ENCODE measurements around the gene PIGU. TPM values are rescaled to one million over a fixed set of nuclear protein-coding genes. Genes with fewer than 3 reads are reported as not detected.
"Not testable (repeated sequence)": the region's sequence is repeated elsewhere in the genome, so short reads cannot be mapped to it uniquely, and the experiment has no call there.

PIGU gene
- total and polyA plus RNA-seq, 2 donors (not counting 3 experiments of a cell fraction or from before 2014, with no cell fraction given): 20.3 to 81.8 TPM

DNA sequence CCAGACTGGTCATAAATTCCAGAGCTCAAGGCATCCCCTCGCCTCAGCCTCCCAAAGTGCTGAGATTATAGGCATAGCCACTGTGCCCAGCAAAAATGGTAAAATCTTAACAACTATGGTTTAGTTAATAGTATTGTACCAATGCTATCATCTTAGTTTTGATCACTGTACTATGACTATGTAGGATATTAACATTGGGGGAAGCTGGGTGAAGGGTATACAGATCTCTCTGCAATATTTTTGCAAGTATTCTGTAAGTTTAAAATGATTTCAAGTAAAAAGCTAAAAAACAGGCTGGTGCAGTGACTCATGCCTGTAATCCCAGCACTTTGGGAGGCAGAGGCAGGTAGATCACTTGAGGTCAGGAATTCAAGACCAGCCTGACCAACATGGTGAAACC lies 7.8 kb downstream of the PIGU start:
- dilution Hi-C loops (cut with MboI; ENCODE audit: extremely low pct_ligation_motif_present, low sequenced_read_pairs): no loop called here
- no peak for FAIRE-seq
- POLR2A ChIA-PET: interaction anchor here (0.6 kb wide), 1 partner anchor 1100 kb away, joined by 7 read pairs; no protein-coding TSS in a partner anchor

DNA sequence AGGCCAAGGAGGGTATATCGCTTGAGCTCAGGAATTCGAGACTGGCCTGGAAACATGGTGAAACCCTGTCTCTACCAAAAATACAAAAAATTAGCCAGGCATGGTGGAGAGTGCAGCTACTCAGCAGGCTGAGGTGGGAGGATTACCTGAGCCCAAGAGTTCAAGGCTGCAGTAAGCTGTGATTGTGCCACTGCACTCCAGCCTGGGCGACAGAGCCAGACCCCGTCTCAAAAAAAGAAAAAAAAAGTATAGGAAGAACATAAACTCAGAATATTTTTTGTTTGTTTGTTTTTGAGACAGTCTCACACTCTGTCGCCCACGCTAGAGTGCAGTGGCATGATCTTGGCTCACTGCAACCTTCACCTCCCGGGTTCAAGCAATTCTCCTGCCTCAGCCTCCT lies 12.1 kb downstream of the PIGU start:
- H4K20me1 ChIP-seq (replicated peaks; ENCODE audit: control insufficient read depth, extremely low read depth, insufficient read depth, low read length); BruUV-seq (replicated peaks); intact Hi-C loops (cut with micrococcal nuclease); dilution Hi-C loops (cut with MboI; ENCODE audit: extremely low pct_ligation_motif_present, low sequenced_read_pairs); H3K4me3 ChIP-seq (replicated peaks in 1 of 3; ENCODE audit: insufficient read depth in 1 of 3, low read depth in 1 of 3, low read length in 3 of 3); H3K79me2 ChIP-seq (ENCODE audit: control insufficient read depth, insufficient read depth, low read length); H3K4me1 ChIP-seq (ENCODE audit: control insufficient read depth, extremely low read depth, insufficient read depth, low read length); H3K9me1 ChIP-seq (replicated peaks; ENCODE audit: control insufficient read depth, extremely low read depth, insufficient read depth, low read length); H3K36me3 ChIP-seq (ENCODE audit: control insufficient read depth in 2 of 2, extremely low read depth in 1 of 2, insufficient read depth in 2 of 2, low read length in 2 of 2); H3K4me2 ChIP-seq (ENCODE audit: insufficient read depth, low read length); H3K9me3 ChIP-seq (replicated peaks; ENCODE audit: control insufficient read depth, insufficient read depth, low read length); POLR2A ChIA-PET; H3K9ac ChIP-seq (replicated peaks; ENCODE audit: extremely low read depth, insufficient read depth, low read length); FAIRE-seq; H3K27ac ChIP-seq (ENCODE audit: insufficient read depth, low read depth, low read length); H3K27me3 ChIP-seq (ENCODE audit: control insufficient read depth in 2 of 2, insufficient read depth in 2 of 2, low read length in 2 of 2); DNase-seq (ENCODE audit: low read depth, low spot score); H2AFZ ChIP-seq (ENCODE audit: low read depth, low read length): not testable (repeated sequence)
- CTCF ChIA-PET: interaction anchor here (1.0 to 1.4 kb wide), 2 partner anchors 24 to 30 kb away, joined by 4 read pairs; no protein-coding TSS in a partner anchor

More for the DNA sequence above, 7.8 kb downstream of the PIGU start:
- Histone ChIP-seq H3K9me3 (replicated peaks; ENCODE audit: control insufficient read depth, insufficient read depth, low read length) (no peaks in the 10 kb centered on the region), H3K4me1 (ENCODE audit: control insufficient read depth, extremely low read depth, insufficient read depth, low read length) (no peaks in the 10 kb centered on the region), H3K9ac (replicated peaks; ENCODE audit: extremely low read depth, insufficient read depth, low read length) (no peak overlapping the region), H2AFZ (ENCODE audit: low read depth, low read length) (no peak overlapping the region), H3K79me2 (ENCODE audit: control insufficient read depth, insufficient read depth, low read length) (peaks cover 5% of the 10 kb centered on the region), H3K27ac (ENCODE audit: insufficient read depth, low read depth, low read length) (no peak overlapping the region), H3K4me3 (replicated peaks in 1 of 3; ENCODE audit: insufficient read depth in 1 of 3, low read depth in 1 of 3, low read length in 3 of 3) (no peak overlapping the region), H3K9me1 (replicated peaks; ENCODE audit: control insufficient read depth, extremely low read depth, insufficient read depth, low read length) (no peaks in the 10 kb centered on the region), H3K36me3 (ENCODE audit: control insufficient read depth in 2 of 2, extremely low read depth in 1 of 2, insufficient read depth in 2 of 2, low read length in 2 of 2) (no peaks in the 10 kb centered on the region), H3K4me2 (ENCODE audit: insufficient read depth, low read length) (no peak overlapping the region), H4K20me1 (replicated peaks; ENCODE audit: control insufficient read depth, extremely low read depth, insufficient read depth, low read length) (no peaks in the 10 kb centered on the region), H3K27me3 (ENCODE audit: control insufficient read depth in 2 of 2, insufficient read depth in 2 of 2, low read length in 2 of 2) (no peaks in the 10 kb centered on the region)
- intact Hi-C loops (cut with micrococcal nuclease): no loop called here
- no peak for TF ChIP-seq MYC (IDR thresholded peaks at IDR 0.05; ENCODE audit: low read depth, low read length)
- TF ChIP-seq JUN (IDR thresholded peaks at IDR 0.05; ENCODE audit: borderline replicate concordance, insufficient read depth, insufficient read length, low read depth): no peak
- CTCF ChIA-PET: interaction anchor here (1.5 kb wide), 1 partner anchor 12 kb away, joined by 3 read pairs; no protein-coding TSS in a partner anchor
- BruUV-seq (replicated peaks): no TSS peak
- DNase-seq (ENCODE audit: low read depth, low spot score): no peak

Measured in endothelial cell of umbilical vein (primary cell).